K562 (cell line): ENCODE measurements around the gene FAM131C. TPM values are rescaled to one million over a fixed set of nuclear protein-coding genes. Genes with fewer than 3 reads are reported as not detected.

ENCODE experiments used
- HMGN3 ChIP-seq: IDR thresholded peaks from 2 replicates; pipeline ENCODE4 v1.6.1; 2011; ENCODE audit warnings: borderline replicate concordance, low read depth, mild to moderate bottlenecking, mixed read lengths, low read length; ENCODE audit not compliant: insufficient read length; ENCODE audit errors: extremely low read depth
- JUN ChIP-seq, 2 experiments: sonication (generic) in 1 of 2; formaldehyde crosslinking in 1 of 2; IDR thresholded peaks; 2 replicates each; pipeline versions ENCODE4 v1.6.1 to v1.8.0; 2012 to 2022; ENCODE audit warnings: borderline replicate concordance in 2 of 2, mild to moderate bottlenecking in 2 of 2, improper control_type of control experiment in 1 of 2, low read depth in 1 of 2, low read length in 1 of 2, missing genetic modification reagents in 1 of 2
- NELFE ChIP-seq: IDR thresholded peaks from 2 replicates; pipeline ENCODE4 v1.6.1; 2011; ENCODE audit warnings: mild to moderate bottlenecking; ENCODE audit not compliant: insufficient read depth, insufficient read length
- SRSF7 ChIP-seq: fragments of 200-400 bp; formaldehyde crosslinking; optimal IDR thresholded peaks from 2 replicates; pipeline ENCODE3; 2017; ENCODE audit warnings: mild to moderate bottlenecking, low read depth, low read length
- ZNF764 ChIP-seq: fragments of 250-450 bp; sonication (Bioruptor Pico); IDR thresholded peaks from 2 replicates; pipeline ENCODE4 v1.4.0; 2020; ENCODE audit warnings: low read depth, mild to moderate bottlenecking, moderate library complexity
- polyA plus RNA-seq, 8 experiments: library from polyadenylated mRNA; depleted of rRNA in 4 of 8; stranded (reverse) in 5 of 8; unstranded in 3 of 8; fragments of >200 nt; fragmentation: Nextera tagmentation in 2 of 8; fragmentation: Illumina TruSeq in 1 of 8; extraction: Ambion mirVana in 2 of 8; extraction: Trizol in 1 of 8; gene quantifications; 2 replicates each; pipeline versions ENCODE4 v1.2.1 to v1.2.3, GENCODE V29; 2011 to 2014; ENCODE audit warnings: inconsistent platforms in 1 of 8, missing spikeins in 1 of 8
- total RNA-seq, 7 experiments: library from RNA; depleted of rRNA in 6 of 7; stranded (reverse); fragments of >200 nt in 6 of 7; fragmentation: Illumina TruSeq in 2 of 7; extraction: Trizol in 2 of 7; gene quantifications; 2 replicates each; pipeline versions ENCODE4 v1.2.1 to v1.2.3, GENCODE V29; 2011 to 2021; ENCODE audit warnings: low replicate concordance in 1 of 7
- TF ChIP-seq, protein P1 (sequence below): fragments of 450-650 bp; IDR thresholded peaks from 2 replicates; pipeline ENCODE4 v1.6.1; 2016; ENCODE audit warnings: mild to moderate bottlenecking, moderate library complexity
- TF ChIP-seq, protein P2 (sequence below): fragments of 200-800 bp; sonication (Bioruptor generic); IDR thresholded peaks from 2 replicates; pipeline ENCODE4 v1.6.1; 2017; ENCODE audit warnings: missing genetic modification characterization, missing compliant biosample characterization
- TF ChIP-seq, protein P3 (sequence below): sonication (generic); formaldehyde crosslinking; IDR thresholded peaks from 2 replicates; pipeline ENCODE4 v1.8.0; 2022; ENCODE audit warnings: mild to moderate bottlenecking, missing genetic modification reagents

FAM131C gene
- total and polyA plus RNA-seq, 9 of the 15 experiments (the other 6 are each of a cell fraction or from before 2014, with no cell fraction given): 0.10 to 0.29 (median 0.16) TPM; not detected in 6

DNA sequence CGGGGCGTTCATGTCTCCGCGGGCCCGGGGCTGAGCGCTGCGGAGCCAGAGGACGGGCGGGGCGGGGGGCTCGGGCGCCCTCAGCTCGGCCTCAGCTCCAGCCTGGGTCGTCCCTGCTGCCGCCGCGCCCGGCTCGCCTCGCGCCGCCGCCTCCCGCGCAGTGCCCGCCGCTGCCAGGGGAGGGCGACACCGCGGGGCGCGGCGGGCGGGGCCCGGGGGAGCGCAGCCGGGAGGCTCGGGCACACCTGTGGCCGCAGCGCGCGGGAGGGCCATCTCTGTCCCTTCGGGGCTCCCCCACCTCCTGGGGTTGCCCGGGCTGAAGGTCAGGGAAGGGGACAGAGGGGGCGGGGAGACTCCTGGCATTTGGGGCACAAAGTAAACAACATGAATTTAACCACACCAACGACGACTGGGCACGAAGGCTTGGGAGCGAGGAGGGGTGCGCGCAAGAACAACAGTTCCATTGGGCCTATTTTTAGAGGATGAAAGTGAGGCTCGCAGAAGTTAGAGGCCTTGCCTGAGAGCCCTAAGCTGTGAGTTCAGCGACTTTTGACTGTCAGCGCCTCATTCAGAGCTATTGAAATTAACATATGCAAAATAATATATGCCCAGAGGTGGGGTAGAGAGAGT lies at the start of gene FAM131C (continued):
- TF ChIP-seq JUN (IDR thresholded peaks at IDR 0.05; ENCODE audit: borderline replicate concordance, low read depth, low read length): no peak
- no peak for TF ChIP-seq JUN (CRISPR knock-in tag; IDR thresholded peaks at IDR 0.05; ENCODE audit: borderline replicate concordance)
- peak; percentile 42 for TF ChIP-seq HMGN3
- TF ChIP-seq, protein P1, sequence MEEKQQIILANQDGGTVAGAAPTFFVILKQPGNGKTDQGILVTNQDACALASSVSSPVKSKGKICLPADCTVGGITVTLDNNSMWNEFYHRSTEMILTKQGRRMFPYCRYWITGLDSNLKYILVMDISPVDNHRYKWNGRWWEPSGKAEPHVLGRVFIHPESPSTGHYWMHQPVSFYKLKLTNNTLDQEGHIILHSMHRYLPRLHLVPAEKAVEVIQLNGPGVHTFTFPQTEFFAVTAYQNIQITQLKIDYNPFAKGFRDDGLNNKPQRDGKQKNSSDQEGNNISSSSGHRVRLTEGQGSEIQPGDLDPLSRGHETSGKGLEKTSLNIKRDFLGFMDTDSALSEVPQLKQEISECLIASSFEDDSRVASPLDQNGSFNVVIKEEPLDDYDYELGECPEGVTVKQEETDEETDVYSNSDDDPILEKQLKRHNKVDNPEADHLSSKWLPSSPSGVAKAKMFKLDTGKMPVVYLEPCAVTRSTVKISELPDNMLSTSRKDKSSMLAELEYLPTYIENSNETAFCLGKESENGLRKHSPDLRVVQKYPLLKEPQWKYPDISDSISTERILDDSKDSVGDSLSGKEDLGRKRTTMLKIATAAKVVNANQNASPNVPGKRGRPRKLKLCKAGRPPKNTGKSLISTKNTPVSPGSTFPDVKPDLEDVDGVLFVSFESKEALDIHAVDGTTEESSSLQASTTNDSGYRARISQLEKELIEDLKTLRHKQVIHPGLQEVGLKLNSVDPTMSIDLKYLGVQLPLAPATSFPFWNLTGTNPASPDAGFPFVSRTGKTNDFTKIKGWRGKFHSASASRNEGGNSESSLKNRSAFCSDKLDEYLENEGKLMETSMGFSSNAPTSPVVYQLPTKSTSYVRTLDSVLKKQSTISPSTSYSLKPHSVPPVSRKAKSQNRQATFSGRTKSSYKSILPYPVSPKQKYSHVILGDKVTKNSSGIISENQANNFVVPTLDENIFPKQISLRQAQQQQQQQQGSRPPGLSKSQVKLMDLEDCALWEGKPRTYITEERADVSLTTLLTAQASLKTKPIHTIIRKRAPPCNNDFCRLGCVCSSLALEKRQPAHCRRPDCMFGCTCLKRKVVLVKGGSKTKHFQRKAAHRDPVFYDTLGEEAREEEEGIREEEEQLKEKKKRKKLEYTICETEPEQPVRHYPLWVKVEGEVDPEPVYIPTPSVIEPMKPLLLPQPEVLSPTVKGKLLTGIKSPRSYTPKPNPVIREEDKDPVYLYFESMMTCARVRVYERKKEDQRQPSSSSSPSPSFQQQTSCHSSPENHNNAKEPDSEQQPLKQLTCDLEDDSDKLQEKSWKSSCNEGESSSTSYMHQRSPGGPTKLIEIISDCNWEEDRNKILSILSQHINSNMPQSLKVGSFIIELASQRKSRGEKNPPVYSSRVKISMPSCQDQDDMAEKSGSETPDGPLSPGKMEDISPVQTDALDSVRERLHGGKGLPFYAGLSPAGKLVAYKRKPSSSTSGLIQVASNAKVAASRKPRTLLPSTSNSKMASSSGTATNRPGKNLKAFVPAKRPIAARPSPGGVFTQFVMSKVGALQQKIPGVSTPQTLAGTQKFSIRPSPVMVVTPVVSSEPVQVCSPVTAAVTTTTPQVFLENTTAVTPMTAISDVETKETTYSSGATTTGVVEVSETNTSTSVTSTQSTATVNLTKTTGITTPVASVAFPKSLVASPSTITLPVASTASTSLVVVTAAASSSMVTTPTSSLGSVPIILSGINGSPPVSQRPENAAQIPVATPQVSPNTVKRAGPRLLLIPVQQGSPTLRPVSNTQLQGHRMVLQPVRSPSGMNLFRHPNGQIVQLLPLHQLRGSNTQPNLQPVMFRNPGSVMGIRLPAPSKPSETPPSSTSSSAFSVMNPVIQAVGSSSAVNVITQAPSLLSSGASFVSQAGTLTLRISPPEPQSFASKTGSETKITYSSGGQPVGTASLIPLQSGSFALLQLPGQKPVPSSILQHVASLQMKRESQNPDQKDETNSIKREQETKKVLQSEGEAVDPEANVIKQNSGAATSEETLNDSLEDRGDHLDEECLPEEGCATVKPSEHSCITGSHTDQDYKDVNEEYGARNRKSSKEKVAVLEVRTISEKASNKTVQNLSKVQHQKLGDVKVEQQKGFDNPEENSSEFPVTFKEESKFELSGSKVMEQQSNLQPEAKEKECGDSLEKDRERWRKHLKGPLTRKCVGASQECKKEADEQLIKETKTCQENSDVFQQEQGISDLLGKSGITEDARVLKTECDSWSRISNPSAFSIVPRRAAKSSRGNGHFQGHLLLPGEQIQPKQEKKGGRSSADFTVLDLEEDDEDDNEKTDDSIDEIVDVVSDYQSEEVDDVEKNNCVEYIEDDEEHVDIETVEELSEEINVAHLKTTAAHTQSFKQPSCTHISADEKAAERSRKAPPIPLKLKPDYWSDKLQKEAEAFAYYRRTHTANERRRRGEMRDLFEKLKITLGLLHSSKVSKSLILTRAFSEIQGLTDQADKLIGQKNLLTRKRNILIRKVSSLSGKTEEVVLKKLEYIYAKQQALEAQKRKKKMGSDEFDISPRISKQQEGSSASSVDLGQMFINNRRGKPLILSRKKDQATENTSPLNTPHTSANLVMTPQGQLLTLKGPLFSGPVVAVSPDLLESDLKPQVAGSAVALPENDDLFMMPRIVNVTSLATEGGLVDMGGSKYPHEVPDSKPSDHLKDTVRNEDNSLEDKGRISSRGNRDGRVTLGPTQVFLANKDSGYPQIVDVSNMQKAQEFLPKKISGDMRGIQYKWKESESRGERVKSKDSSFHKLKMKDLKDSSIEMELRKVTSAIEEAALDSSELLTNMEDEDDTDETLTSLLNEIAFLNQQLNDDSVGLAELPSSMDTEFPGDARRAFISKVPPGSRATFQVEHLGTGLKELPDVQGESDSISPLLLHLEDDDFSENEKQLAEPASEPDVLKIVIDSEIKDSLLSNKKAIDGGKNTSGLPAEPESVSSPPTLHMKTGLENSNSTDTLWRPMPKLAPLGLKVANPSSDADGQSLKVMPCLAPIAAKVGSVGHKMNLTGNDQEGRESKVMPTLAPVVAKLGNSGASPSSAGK: no peak
- no peak for TF ChIP-seq ZNF764
- TF ChIP-seq NELFE: no peak
- no peak for TF ChIP-seq SRSF7
- TF ChIP-seq, protein P2, sequence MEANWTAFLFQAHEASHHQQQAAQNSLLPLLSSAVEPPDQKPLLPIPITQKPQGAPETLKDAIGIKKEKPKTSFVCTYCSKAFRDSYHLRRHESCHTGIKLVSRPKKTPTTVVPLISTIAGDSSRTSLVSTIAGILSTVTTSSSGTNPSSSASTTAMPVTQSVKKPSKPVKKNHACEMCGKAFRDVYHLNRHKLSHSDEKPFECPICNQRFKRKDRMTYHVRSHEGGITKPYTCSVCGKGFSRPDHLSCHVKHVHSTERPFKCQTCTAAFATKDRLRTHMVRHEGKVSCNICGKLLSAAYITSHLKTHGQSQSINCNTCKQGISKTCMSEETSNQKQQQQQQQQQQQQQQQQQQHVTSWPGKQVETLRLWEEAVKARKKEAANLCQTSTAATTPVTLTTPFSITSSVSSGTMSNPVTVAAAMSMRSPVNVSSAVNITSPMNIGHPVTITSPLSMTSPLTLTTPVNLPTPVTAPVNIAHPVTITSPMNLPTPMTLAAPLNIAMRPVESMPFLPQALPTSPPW (CRISPR knock-in tag): peak; percentile 95
- TF ChIP-seq, protein P3, sequence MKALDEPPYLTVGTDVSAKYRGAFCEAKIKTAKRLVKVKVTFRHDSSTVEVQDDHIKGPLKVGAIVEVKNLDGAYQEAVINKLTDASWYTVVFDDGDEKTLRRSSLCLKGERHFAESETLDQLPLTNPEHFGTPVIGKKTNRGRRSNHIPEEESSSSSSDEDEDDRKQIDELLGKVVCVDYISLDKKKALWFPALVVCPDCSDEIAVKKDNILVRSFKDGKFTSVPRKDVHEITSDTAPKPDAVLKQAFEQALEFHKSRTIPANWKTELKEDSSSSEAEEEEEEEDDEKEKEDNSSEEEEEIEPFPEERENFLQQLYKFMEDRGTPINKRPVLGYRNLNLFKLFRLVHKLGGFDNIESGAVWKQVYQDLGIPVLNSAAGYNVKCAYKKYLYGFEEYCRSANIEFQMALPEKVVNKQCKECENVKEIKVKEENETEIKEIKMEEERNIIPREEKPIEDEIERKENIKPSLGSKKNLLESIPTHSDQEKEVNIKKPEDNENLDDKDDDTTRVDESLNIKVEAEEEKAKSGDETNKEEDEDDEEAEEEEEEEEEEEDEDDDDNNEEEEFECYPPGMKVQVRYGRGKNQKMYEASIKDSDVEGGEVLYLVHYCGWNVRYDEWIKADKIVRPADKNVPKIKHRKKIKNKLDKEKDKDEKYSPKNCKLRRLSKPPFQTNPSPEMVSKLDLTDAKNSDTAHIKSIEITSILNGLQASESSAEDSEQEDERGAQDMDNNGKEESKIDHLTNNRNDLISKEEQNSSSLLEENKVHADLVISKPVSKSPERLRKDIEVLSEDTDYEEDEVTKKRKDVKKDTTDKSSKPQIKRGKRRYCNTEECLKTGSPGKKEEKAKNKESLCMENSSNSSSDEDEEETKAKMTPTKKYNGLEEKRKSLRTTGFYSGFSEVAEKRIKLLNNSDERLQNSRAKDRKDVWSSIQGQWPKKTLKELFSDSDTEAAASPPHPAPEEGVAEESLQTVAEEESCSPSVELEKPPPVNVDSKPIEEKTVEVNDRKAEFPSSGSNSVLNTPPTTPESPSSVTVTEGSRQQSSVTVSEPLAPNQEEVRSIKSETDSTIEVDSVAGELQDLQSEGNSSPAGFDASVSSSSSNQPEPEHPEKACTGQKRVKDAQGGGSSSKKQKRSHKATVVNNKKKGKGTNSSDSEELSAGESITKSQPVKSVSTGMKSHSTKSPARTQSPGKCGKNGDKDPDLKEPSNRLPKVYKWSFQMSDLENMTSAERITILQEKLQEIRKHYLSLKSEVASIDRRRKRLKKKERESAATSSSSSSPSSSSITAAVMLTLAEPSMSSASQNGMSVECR (CRISPR knock-in tag): peak; percentile 61; the same call in 1 of the 2 replicates
